Lung (tissue), 12 donors: ENCODE measurements around the gene EPHA8. TPM values are rescaled to one million over a fixed set of nuclear protein-coding genes. Genes with fewer than 3 reads are reported as not detected.

Experiments used
- ATAC-seq: fragments of 200-7000 bp; cut with Tn5 transposase; one replicate; pipeline ENCODE4 v1.9.1; 2020; ENCODE audit warnings: moderate number of reproducible peaks; ENCODE audit not compliant: insufficient read depth, low FRiP score
- DNase-seq, 3 donors: peaks; one replicate each; pipeline ENCODE4 v3.0.0-alpha.2; 2013 to 2017
- H3K27ac ChIP-seq, 2 donors: one replicate each; pipeline ENCODE4 v1.5.1; 2013; ENCODE audit warnings: mild to moderate bottlenecking in 2 of 2, moderate library complexity in 2 of 2, control low read depth in 1 of 2, inconsistent platforms in 1 of 2, low read depth in 1 of 2, low read length in 1 of 2
- H3K27me3 ChIP-seq, 3 donors: one replicate each; pipeline ENCODE4 v1.5.1; 2013; ENCODE audit warnings: low read length in 2 of 3; ENCODE audit not compliant: control insufficient read depth in 3 of 3, insufficient read depth in 3 of 3
- H3K36me3 ChIP-seq, 4 donors: one replicate each; pipeline ENCODE4 v1.5.1; 2013; ENCODE audit warnings: low read length in 4 of 4, mild to moderate bottlenecking in 1 of 4, moderate library complexity in 1 of 4; ENCODE audit not compliant: control insufficient read depth in 4 of 4, insufficient read depth in 4 of 4
- H3K4me1 ChIP-seq, 5 donors: one replicate each; pipeline ENCODE4 v1.5.1; 2013; ENCODE audit warnings: low read length in 5 of 5, mild to moderate bottlenecking in 2 of 5, moderate library complexity in 1 of 5; ENCODE audit not compliant: control insufficient read depth in 5 of 5, insufficient read depth in 5 of 5
- H3K4me3 ChIP-seq: one replicate; pipeline ENCODE4 v1.5.1; 2013; ENCODE audit warnings: mild to moderate bottlenecking, control low read depth, moderate library complexity
- H3K9ac ChIP-seq, 2 donors: one replicate each; pipeline ENCODE4 v1.5.1; 2013; ENCODE audit warnings: low read length in 2 of 2, control low read depth in 1 of 2; ENCODE audit not compliant: insufficient read depth in 1 of 2
- H3K9me3 ChIP-seq, 4 donors: one replicate each; pipeline ENCODE4 v1.5.1; 2013; ENCODE audit warnings: low read length in 3 of 4, mild to moderate bottlenecking in 1 of 4, moderate library complexity in 1 of 4; ENCODE audit not compliant: control insufficient read depth in 4 of 4, insufficient read depth in 3 of 4
- CTCF ChIP-seq: IDR thresholded peaks from 2 replicates; pipeline ENCODE4 v1.5.1; 2012; ENCODE audit warnings: mild to moderate bottlenecking; ENCODE audit errors: control extremely low read depth, extremely low read depth
- WGBS, 2 donors: extraction: QIAGEN DNeasy Blood & Tissue Kit; methylation state at CpG; one replicate each; pipeline ENCODE4 v1.1.7; 2013; 5-methylcytosine and 5-hydroxymethylcytosine counted together
- polyA plus RNA-seq, 2 donors: library from polyadenylated mRNA; stranded (reverse); fragments of 200-250 nt; gene quantifications; one replicate each; pipeline ENCODE4 v1.2.1, GENCODE V29; 2013
- total RNA-seq, 2 donors: library from RNA; depleted of rRNA in 1 of 2; stranded (reverse); fragments of >200 nt in 1 of 2; gene quantifications; one replicate each; pipeline ENCODE4 v1.2.1, GENCODE V29; 2014 to 2021
- donor health status: control.
- donor health status: control.
- donor health status: Bipolar disorder and iron deficiency.
- donor health status: healthy.
- donor health status: DM: yes; HTN: yes; CAD: no.

EPHA8 gene
- total and polyA plus RNA-seq, 4 donors: 0.01 TPM; not detected in 3

DNA sequence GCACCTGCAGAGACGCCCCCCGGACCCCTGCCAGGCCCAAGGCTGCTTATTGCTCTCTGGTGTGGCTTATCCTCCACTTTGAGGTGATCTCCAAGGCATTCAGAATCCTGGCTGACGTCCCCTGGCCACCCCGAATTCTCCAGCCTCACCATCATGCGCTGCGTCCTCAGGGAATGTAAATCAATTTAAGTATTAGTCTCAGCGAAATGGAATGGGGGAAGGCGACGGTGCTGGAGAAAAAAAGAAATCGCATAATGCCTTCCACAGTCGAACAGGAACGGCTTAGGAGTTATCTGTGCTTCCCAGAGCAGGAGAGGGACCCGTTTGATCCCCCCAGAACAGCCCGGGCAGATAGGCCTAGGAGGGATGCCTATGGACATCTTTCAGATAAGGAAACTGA lies 2.9 kb downstream of the EPHA8 start:
- H3K36me3 ChIP-seq: no peaks in the 10 kb centered on the region
- H3K4me3 ChIP-seq: no peak overlapping the region
- WGBS, 2 donors: 81 to 86% methylated on average over 14 of the region's 14 CpGs
- peaks cover 0 to 2% (median 0%) of the 10 kb centered on the region in 4 donors for H3K9me3 ChIP-seq
- H3K4me1 ChIP-seq: no peaks in the 10 kb centered on the region
- no peak for TF ChIP-seq CTCF
- H3K9ac ChIP-seq: no peak overlapping the region
- ATAC-seq (no peak), DNase-seq (no peak)
- peaks cover 8 to 64% (median 28%) of the 10 kb centered on the region in 3 donors for H3K27me3 ChIP-seq
- no peak overlapping the region for H3K27ac ChIP-seq

DNA sequence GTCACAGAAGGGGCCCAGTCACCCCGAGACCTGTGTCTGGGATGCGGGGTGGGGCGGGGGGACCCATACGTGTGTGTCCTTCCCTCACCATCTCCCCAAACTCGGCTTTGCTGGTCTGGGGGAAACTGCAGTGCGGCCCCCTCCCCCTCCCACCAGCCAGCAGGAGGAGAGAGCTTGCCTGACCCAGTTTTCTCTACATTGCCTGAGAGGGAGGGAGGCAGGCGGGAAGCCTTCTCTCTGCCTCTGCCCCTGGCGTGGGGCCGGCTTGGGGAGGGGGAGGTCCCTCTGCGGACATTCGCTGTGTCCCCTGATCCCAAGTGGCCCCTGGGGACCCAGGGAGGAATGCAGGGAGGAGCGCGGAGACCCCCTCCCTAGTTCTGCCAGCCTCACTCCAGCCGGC lies 3.9 kb downstream of the EPHA8 start:
- Histone ChIP-seq H3K9ac (no peak overlapping the region), H3K9me3 (peaks cover 0 to 2% (median 0%) of the 10 kb centered on the region in 4 donors), H3K27ac (no peak overlapping the region), H3K4me1 (no peaks in the 10 kb centered on the region), H3K4me3 (no peak overlapping the region), H3K27me3 (peaks cover 8 to 55% (median 19%) of the 10 kb centered on the region in 3 donors), H3K36me3 (no peaks in the 10 kb centered on the region)
- ATAC-seq: no peak
- no peak for TF ChIP-seq CTCF
- DNase-seq: no peak
- WGBS, 2 donors: 37 to 49% methylated on average over 14 of the region's 14 CpGs

DNA sequence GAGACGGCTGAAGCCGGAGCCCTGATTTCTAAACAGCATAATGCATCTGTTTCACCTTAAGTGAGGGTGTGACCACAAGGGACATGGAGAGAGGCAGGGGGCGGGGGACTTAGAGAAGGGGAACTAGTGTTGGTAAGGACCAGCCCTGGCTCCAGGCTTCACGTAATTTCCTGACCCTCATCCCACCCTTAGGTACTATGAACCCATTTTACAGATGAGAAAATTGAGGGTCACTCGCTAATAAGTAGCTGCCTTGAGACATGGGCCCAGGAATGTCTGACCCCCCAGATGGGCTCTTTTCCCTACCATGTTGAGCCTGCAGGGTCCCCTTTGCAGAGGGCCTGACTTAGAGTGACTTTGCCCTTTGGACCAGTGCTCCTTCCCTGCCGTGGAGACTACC lies 4.7 kb downstream of the EPHA8 start:
- DNase-seq: no peak
- WGBS, 2 donors: 74 to 80% methylated on average over 6 of the region's 6 CpGs
- no peak overlapping the region for H3K9ac ChIP-seq
- no peak for TF ChIP-seq CTCF
- peaks cover 8 to 47% (median 11%) of the 10 kb centered on the region in 3 donors for H3K27me3 ChIP-seq
- no peak for ATAC-seq
- H3K9me3 ChIP-seq: peaks cover 0 to 2% (median 0%) of the 10 kb centered on the region in 4 donors
- no peaks in the 10 kb centered on the region for H3K4me1 ChIP-seq
- no peak overlapping the region for H3K4me3 ChIP-seq
- no peaks in the 10 kb centered on the region for H3K36me3 ChIP-seq
- H3K27ac ChIP-seq: no peak overlapping the region

GRCh38 chr1:22569269-22569668 lies 6.0 kb downstream of the EPHA8 start:
- WGBS, 2 donors: 87 to 88% methylated on average over 7 of the region's 7 CpGs
- peaks cover 0 to 2% (median 0%) of the 10 kb centered on the region in 4 donors for H3K9me3 ChIP-seq
- no peak for TF ChIP-seq CTCF
- no peaks in the 10 kb centered on the region for H3K4me1 ChIP-seq
- H3K9ac ChIP-seq: no peak overlapping the region
- no peaks in the 10 kb centered on the region for H3K36me3 ChIP-seq
- H3K4me3 ChIP-seq: no peak overlapping the region
- peaks cover 5 to 40% (median 8%) of the 10 kb centered on the region in 3 donors for H3K27me3 ChIP-seq
- no peak overlapping the region for H3K27ac ChIP-seq
- no peak for DNase-seq
- no peak for ATAC-seq
